GM12891 (cell line): ENCODE measurements around the gene SPACA1.

Experiments
- DNase-seq: peaks from one replicate; pipeline ENCODE4 v3.0.0; 2011; ENCODE audit warnings: low spot score; ENCODE audit not compliant: insufficient read length
- FAIRE-seq: peaks from 2 replicates; lab custom pipeline; 2011; peaks lifted over from hg19 to GRCh38; lab: Jason Lieb, UNC
- PAX5 ChIP-seq: IDR thresholded peaks from 2 replicates; pipeline ENCODE4 v1.6.1; 2011; ENCODE audit warnings: low read length, moderate library complexity, mild to moderate bottlenecking; ENCODE audit not compliant: insufficient read depth, severe bottlenecking
- POLR2A ChIP-seq: IDR thresholded peaks from 2 replicates; pipeline ENCODE4 v1.6.1; 2011; ENCODE audit warnings: low read depth, low read length, control low read depth
- POLR2AphosphoS5 ChIP-seq: IDR thresholded peaks from 2 replicates; pipeline ENCODE4 v1.6.1; 2011; ENCODE audit warnings: low read depth, low read length, control low read depth
- POU2F2 ChIP-seq: IDR thresholded peaks from 2 replicates; pipeline ENCODE4 v1.6.1; 2011; ENCODE audit warnings: low read depth, mild to moderate bottlenecking, control low read depth, low read length, moderate library complexity
- SPI1 ChIP-seq: IDR thresholded peaks from 2 replicates; pipeline ENCODE4 v1.6.1; 2011; ENCODE audit warnings: low read depth, low read length, control low read depth
- TAF1 ChIP-seq: IDR thresholded peaks from 2 replicates; pipeline ENCODE4 v1.6.1; 2011; ENCODE audit warnings: low read depth, low read length, control low read depth

SPACA1 gene

DNA sequence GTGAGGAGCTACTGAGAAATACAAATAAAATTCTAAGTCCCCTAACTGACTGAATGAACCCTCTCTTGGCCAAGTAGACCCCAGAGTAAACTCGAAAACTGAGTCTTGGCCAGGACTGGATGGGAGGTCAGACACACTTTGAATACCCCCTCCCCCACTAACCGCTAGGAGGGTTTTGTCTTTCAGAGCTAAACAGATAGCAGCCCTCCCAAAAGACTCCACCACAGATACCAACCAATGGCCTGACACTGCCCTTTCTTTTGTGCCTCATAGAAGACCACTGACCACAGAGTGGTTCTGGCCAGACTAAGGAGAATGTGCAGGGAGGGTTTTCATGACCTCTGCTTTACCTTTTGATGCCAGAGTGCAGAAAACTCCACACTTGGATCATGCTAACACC lies 42.1 kb downstream of the SPACA1 start:
- DNase-seq (no peak), FAIRE-seq (no peak)
- no peak for TF ChIP-seq POLR2A
- TF ChIP-seq TAF1, result no peak
- no peak for TF ChIP-seq PAX5
- no peak for TF ChIP-seq SPI1
- no peak for TF ChIP-seq POU2F2
- no peak for TF ChIP-seq POLR2AphosphoS5

GRCh38 chr6:88105741-88106340 lies 58.2 kb downstream of the SPACA1 start:
- DNase-seq, result no peak
- no peak for FAIRE-seq

GRCh38 chr6:88107241-88107640 lies 59.6 kb downstream of the SPACA1 start:
- no peak for FAIRE-seq
- no peak for DNase-seq
- TF ChIP-seq SPI1 (no peak), POLR2AphosphoS5 (no peak), POU2F2 (no peak), POLR2A (no peak), PAX5 (no peak), TAF1 (no peak)

More at GRCh38 chr6:88105741-88106340, 58.2 kb downstream of the SPACA1 start:
- TF ChIP-seq POU2F2 (no peak), POLR2AphosphoS5 (no peak), PAX5 (no peak), POLR2A (no peak), TAF1 (no peak), SPI1 (no peak)

- FAIRE-seq (no peak), DNase-seq (no peak)
- TF ChIP-seq TAF1, result no peak
- TF ChIP-seq POLR2AphosphoS5, result no peak
- TF ChIP-seq PAX5, result no peak
- no peak for TF ChIP-seq POU2F2
- TF ChIP-seq SPI1, result no peak
- no peak for TF ChIP-seq POLR2A
These were observed 64.3 kb downstream of the SPACA1 start for GRCh38 chr6:88111991-88112390.

GRCh38 chr6:88114838-88115237 lies 67.2 kb downstream of the SPACA1 start:
- FAIRE-seq (no peak), DNase-seq (no peak)
- no peak for TF ChIP-seq POU2F2
- TF ChIP-seq SPI1, result 0 out of 2 replicates have a peak, but pooled peaks have one; percentile 15

GRCh38 chr6:88115307-88115706 lies 67.7 kb downstream of the SPACA1 start:
- TF ChIP-seq POLR2AphosphoS5 (no peak), SPI1 (no peak), TAF1 (no peak), POU2F2 (no peak), PAX5 (no peak), POLR2A (no peak)
- FAIRE-seq, result no peak
- DNase-seq, result no peak

DNA sequence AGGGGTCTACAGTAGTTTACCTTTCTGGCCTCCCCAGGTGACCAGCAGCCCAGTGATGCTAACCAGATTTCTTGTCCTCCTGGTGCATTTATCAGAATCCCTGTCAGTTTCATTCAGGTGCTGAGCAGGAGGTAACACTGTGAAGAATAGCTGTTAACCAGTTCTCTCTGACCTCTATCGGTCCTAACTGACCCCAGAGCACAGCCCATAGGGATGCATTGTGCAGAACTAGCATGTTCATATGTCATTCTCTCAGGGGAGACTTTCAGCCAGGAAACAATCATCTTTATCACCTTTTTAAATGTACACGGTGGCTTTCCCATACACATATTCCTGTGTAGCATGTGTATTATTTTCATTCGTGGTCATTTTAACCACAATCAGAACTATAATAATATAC lies 68.6 kb downstream of the SPACA1 start:
- no peak for TF ChIP-seq PAX5
- TF ChIP-seq POLR2AphosphoS5, result no peak
- TF ChIP-seq POLR2A, result no peak
- FAIRE-seq (no peak), DNase-seq (no peak)
